Lower leg skin (tissue), 3 donors: ENCODE data around the gene PASK.

Experiments
- POLR2A ChIP-seq, 2 donors: fragments of 450-650 bp; IDR thresholded peaks; one replicate each; pipeline ENCODE4 v1.6.1; 2016 to 2017; ENCODE audit warnings: antibody characterized with exemption in 2 of 2, mild to moderate bottlenecking in 1 of 2, moderate library complexity in 1 of 2
- TF ChIP-seq, protein P1 (sequence below), 3 donors: fragments of 450-650 bp; IDR thresholded peaks; one replicate each; pipeline ENCODE4 v1.5.1; 2016; ENCODE audit warnings: antibody characterized with exemption in 3 of 3, mild to moderate bottlenecking in 3 of 3, moderate library complexity in 2 of 3

DNA sequence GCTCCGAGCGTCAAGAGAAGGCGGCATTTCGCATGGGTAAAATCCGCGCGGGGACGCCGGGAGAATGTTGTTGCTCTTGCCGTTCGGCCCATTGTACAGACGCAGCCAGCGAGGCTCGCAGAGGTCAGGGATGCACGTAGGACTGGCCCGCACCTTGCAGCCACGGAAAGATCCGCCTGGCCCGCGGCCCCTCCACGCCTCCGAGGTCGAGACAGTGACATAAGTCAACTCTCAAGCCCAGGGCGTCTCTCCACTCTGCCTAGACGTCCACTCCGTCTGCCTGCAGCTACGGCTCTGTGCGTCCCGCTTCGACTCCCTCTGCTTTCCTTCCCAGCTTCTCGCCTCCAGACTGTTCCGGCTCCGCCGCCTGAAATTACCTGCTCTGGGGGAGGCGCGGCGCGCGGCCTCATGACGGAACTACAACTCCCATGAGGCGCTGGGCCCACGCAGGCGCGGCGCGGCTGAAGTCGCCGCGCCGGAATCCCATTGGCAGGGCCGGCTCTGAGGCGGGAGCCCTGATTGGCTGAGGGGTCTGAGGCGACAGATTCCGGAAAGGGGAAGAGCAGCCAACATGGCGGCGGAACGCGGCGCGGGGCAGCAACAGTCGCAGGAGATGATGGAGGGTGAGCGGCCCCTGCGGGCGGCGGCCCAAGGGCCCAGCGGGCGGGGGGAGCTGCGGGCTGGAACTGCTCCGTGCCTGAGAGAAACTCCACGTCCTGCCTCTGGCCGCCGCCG, 820 bp upstream of the PASK start, which contains the start of gene PPP1R7:
- TF ChIP-seq, protein P1, sequence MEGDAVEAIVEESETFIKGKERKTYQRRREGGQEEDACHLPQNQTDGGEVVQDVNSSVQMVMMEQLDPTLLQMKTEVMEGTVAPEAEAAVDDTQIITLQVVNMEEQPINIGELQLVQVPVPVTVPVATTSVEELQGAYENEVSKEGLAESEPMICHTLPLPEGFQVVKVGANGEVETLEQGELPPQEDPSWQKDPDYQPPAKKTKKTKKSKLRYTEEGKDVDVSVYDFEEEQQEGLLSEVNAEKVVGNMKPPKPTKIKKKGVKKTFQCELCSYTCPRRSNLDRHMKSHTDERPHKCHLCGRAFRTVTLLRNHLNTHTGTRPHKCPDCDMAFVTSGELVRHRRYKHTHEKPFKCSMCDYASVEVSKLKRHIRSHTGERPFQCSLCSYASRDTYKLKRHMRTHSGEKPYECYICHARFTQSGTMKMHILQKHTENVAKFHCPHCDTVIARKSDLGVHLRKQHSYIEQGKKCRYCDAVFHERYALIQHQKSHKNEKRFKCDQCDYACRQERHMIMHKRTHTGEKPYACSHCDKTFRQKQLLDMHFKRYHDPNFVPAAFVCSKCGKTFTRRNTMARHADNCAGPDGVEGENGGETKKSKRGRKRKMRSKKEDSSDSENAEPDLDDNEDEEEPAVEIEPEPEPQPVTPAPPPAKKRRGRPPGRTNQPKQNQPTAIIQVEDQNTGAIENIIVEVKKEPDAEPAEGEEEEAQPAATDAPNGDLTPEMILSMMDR (IDR thresholded peaks at IDR 0.05), result no peak
- no peak for TF ChIP-seq POLR2A (IDR thresholded peaks at IDR 0.05)
